Stimulated activated CD4-positive, alpha-beta T cell treated with anti-CD3 and anti-CD28 coated beads, Interleukin-1b, Interleukin-23, amount 100 ng/mL, for 1 hour (primary cell): ENCODE results near the gene ITPR2.

ENCODE experiments used
- DNase-seq, 2 donors: peaks; one replicate each; pipeline ENCODE4 v3.0.0-alpha.2; 2020; ENCODE audit warnings: low read depth in 2 of 2

The ITPR2 gene

DNA sequence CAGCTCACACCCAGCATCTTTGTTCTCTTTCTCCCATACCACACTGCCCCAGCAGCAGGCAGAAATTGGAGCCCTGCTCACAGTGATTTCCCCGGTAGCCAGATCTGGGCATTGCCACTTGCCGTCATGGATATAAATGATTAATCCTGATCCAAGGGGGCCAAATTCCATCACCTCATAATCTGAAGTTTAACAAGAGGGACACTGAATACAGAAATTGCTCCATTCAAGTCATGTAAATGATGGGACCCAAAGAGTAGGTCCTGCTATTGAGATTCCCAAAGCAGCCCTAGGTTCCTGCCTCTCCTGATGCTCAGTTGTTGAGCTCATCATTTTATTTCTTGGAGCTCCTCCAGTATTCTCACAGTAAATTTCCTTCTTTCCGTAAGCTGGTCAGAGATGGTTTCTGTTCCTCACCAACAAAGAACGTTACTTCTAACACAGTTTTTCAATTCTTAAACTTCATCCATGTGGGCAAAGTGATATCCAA is 11.7 kb downstream of the ITPR2 start:
- DNase-seq: no peak

DNA sequence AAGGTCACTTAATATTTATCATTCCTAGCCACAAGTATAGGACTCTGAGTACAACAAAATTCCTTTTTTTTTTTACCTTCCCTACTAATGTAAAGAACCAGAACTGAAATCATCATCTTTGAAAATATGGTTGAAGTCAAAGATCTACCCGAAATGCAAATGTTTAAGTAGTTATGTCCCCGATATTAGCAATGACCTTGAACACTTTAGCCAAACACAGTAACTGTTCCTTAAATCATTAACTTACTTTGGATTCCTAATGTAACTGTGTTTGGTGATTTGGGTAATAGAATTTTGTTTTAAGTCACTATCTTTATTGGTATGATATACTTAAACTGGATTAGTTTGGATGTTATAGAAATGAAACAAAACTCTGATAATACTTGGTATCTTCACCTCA is 14.4 kb downstream of the ITPR2 start:
- DNase-seq: no peak

DNA sequence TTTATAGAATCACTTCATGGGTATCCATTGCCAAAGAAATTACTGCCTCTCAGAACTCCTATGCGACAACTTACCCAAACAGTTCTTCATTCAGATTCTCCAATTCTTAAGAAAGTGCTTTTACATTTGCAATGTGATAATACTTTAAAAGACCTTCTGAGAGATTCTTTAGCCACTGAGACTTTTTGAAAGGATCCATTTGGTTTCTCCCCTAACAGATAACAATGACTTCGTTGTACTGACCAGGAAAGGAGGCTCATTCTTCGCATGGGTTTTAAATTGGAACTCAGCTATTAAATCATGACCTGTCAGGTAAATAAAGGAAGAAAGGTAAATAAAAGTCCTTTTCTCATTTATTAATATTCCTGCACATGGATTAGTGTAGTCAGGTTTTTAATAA is 14.8 kb downstream of the ITPR2 start:
- no peak for DNase-seq

DNA sequence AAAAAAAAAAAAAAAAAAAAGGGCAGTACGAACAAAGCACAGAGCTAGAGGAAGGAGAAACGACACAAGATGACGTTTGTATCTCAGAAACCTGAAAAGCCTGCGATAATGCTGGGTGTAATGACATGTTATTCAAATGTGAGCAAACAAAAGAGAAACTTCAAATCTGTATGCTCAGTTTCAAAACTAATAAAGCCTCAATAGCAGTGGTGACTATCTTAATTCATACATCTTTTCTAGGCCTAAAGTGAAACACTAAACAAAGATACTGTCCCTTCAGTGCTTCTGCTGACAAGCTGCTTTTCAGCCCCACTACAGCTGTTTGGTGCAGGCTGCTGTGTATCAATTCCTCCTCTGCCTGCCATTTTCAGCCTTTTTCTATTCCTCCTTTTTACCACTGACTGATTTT is 15.8 kb downstream of the ITPR2 start:
- DNase-seq: no peak

DNA sequence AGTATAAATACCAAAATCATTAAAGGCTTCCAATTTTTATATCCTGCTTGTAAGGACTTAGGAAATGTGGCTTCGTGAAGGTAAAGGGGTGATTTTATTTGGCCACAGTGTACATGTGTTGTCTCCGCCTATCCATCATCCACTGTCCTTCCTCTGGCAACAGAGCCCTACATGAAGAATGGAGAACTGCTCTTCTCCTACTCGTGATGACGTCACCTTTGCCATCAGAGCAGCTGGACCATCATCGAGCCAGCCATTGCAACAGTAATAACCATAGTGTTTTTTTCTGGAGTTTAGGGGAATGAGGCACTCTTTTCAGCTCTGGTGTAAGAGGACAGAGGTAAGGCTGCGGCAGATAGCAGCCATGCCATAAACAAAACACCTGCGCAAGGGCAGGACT is 19.2 kb downstream of the ITPR2 start:
- no peak for DNase-seq

DNA sequence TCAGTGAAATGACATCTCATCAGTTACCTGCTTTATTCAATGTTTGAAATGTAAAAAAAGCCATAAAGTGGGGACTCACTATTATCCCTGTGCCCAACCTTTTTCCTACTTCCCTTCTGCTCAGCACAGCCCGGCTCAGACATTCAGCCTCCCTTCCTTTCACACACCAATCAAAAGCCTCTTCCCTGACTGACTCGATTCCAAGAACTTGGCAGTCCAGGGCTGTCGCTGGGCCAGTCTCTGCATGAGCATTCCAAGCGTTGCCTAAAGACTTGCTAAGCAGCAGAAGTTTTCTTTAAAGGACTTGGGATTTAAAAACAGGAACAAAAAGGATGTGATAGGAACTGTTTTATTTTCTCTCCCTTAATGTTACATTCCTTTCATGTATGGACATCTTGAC is 22.7 kb downstream of the ITPR2 start:
- DNase-seq: no peak

DNA sequence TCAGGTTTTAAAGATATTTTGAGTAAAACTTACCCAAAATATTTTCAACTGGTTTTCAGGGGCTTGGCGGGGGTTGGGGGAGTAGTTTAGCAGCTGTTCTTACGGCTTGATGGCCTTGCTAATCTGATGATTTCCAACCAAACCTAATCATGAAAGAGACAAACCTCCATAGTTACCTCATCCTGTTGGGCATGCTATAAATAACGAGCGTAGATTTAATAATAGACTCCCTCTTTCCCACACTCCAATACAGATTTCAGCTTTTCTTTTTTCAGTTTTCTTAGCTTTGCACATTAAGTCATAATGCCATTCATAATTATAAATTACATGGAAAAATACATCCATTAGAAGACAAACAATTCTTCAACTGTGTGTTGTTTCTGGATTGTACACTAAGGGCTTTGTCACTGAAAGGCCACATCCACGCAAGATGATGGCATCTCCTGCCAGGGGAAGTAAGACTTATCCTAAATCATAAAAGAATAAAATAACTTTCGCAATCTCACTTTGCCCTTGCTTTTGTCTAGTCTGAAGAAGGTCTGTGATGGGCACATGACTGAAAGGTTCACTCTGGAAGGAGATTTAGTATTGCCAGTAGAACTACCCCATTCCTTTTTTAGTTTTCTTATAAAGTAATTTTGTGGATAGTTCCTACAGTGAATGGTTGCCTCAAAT is 23.2 kb downstream of the ITPR2 start:
- DNase-seq: no peak

DNA sequence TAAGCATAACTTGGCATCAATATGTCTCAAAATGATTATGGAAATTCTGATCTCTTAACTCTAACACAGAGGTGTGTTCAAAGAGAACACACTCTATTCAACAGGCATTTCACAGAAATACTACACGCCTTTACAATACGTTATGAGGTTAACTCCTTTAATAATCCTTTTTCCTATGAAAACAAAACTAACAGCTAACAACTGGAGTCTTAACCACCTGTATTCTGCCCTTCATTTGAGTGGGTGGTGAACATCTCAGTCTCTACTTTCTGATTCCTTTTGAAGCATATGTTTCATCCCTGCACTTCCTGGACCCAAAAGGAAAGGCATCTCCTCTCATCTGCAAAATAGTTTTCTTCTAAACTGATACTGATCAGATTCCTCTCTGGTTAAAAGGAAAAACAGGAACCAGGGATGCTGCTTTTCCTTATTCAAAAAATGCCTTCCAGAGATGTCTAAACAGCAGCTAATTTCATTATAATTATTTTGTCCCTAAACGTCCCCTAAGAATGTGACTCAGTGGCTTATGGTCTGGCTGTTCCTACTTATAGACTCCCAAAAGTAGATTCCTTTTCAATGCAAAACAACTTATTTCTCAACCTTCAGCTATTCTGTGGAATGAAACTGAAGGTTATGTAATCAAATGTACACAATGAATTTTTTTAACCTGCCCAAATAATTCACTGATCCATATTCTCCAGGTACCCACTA is 24.1 kb downstream of the ITPR2 start:
- no peak for DNase-seq

DNA sequence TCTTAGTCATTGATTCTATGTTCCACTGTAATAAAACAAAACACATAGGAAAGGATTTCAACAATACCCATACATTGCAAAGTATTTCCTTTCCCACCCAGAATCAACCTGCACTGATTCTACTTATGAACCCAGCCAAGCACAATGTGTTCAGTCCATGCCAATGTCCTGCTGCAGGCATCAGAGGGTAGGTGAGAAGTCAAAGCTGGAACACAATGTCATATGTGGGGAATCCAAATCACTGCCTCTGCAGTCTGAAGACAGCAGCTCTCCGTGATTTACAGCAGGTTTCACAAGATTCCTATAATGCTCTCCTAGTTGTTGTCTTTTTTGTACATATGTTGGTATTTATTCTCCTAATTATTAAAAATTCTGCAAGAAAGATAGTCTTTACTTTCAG is 25.7 kb downstream of the ITPR2 start:
- DNase-seq: no peak

DNA sequence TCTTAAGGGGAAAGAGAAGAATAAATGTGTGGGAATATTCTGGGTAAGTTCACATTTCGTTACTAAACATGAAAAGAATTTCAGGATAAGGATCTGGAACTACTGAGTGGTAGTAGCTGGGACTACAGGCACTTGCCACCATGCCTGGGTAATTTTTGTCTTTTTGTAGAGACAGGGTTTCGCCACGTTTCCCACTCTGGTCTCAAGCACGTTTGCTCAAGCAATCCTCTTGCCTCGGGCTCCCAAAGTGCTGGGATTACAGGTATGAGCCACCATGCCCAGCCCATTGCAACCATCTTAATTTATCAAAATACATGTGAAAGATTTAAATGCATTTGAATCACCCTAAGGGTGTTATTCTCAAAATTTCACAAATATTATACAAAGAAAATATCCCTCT is 26.4 kb downstream of the ITPR2 start:
- DNase-seq: no peak

DNA sequence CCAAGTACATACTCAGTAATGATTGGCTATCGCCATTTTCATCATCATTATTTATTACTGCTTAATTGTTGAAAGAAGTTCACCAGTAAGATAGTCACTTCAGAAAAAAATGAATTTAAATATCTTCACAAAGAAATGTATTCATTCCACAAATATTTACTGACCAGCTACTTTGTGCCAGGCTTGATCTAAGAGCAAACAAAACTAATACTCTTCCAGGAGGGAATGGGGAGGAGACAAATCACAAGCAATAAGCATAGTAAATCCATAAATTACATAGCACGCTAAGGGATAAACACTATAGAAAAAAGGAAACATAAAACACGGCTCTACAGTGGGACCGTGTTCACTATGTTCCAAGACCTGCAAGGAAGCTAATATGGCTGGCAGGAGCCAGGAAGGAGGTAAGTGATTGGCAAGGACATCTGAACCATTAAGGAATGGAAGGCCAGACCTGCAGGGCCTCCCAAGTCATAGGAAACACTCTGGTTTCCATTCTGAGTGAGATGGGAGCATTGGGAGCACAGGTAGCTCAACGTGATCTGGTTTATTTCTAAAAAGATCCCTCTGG is 27.5 kb downstream of the ITPR2 start:
- DNase-seq: no peak

DNA sequence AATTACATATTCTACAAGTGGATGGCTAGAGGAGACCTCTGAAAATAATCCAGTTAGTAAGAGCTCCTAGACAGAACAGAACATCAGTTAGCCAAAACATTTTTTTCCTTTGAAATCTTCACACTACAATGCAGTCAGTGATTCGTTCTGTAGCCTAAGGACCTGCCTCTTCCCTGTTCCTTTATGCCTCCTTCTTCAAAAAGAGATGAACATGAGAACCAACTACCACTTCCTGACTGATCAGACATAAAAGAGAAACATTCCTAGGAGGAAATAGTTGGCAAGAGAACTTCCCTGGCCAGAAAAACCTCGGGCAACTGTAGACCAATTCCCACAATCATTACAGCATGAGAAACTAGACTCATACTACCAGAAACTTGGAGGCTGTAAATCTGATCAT is 29.4 kb downstream of the ITPR2 start:
- no peak for DNase-seq

DNA sequence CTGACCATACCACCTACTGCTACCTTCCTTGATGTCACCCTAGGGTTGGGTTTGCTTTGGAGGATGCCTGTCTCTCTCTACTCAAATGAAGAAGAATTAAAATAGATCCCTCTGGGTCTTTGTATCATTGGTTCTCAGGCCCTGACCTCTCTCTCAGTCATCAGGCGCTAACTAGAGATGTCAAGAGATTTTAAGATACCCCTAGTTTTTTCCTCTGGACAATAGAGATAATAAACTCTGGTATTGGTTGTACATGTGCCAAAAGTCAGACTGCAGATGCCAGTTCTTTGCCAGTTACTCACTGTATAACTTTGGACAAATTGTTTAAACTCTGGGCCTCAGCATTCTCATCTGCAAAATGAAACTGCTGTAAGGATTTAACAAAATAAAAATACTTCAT is 31.5 kb downstream of the ITPR2 start:
- no peak for DNase-seq

DNA sequence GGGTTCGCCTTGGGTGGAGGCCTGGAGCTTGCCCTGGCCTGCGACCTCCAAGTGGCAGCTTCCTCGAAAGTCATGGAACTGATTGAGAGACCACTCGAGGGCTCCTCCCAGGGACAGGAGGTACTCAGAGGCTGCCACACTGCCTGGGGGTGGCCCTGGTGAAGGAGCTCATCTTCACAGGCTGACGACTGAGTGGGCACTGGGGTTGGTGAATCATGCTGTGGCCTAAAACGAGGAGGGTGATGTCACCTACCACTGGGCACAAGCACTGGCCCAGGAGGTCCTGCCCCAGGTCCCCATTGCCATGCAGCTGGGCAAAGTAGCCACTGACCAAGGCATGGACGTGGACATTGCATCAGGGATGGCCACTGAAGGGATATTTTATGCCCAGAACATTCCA is 32.1 kb downstream of the ITPR2 start:
- DNase-seq: no peak

DNA sequence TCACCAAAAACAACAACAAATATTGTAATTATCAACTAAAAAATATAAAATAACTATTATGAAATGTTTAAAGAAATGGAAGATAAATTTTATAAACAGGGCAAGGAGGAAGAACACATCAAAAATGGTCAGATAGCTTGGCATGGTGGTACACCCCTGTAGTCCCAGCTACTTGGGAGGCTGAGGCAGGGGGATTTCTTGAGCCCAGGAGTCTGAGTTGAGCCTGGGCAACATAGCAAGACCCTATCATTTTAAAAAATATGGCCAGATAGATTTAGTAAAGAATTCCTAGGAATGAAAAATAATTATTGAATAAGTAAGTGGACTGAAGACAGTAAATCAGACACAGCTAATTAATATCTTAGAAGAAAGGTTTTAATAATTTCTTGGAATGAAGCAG is 32.6 kb downstream of the ITPR2 start:
- no peak for DNase-seq

DNA sequence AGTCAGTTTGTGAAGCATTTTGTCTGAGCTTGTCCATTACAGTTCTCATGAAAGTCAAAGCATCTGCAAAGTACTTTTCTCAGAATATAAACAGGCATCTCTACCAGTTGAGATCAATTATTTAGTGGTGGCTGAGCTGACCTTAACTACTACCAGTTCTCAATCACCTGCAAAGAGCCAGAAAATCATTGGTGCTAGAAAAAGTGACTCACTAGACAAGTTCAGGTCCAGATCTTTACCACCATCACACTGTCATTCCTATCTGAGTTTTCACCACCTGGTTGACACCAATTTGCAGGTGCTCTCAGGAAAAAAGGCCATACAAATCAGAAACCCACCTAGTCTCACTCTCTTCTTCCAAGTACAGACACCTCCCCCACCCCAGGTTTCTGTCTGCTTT is 33.3 kb downstream of the ITPR2 start:
- DNase-seq: no peak

DNA sequence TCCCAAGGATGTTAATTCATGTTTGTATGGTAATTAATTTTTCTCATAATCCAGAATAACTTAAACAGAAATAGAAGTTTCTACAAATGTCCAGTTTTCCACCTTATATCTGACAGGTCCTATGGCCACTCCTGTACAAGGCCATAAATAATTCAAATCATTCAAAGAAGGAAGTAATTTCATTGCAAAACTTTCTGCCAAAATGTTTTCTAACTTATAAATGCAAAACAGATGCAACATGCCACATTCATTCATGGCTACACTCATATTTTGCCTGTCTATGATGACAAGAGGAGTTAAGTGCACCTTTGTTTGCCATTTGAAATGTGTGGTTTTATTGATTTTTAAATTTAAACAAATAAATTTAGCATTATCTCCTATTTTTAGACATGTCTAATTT is 34.4 kb downstream of the ITPR2 start:
- DNase-seq: no peak

DNA sequence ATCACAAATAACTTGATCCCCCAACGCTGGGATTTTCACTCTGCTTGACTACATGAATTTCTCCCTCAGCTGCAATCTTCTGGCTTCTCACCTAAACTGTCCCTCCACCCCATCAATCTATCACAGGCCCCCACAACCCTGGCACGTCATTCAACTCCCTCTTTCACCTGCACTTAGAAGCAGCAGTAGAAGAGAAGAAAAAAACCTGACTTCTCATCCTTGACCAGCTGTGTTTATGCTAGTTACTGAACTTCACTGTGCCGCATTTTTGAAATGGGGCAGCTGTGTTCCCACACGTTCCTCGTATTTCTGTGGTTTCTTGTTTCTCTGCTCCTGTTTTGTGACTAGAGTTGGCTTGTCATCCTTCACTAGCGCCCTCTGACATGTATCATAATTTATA is 35.0 kb downstream of the ITPR2 start:
- DNase-seq: no peak

DNA sequence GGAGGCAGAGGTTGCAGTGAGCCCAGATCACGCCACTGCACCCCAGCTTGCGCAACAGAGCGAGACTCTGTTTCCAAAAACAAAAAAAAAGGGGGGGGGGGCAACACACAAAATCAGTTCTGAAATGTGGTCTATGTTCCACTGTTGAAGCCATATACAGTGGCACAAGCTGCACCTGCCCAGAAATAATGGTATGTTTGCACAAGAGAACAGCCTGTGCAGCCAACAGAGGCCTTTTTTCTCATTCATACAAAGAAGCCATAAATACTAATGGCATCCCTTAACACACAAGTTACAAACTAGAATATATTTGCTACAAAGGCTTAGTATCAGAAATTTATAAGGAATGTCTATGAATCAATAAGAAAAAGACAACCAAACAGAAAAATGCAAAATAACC is 37.1 kb downstream of the ITPR2 start:
- DNase-seq: no peak

DNA sequence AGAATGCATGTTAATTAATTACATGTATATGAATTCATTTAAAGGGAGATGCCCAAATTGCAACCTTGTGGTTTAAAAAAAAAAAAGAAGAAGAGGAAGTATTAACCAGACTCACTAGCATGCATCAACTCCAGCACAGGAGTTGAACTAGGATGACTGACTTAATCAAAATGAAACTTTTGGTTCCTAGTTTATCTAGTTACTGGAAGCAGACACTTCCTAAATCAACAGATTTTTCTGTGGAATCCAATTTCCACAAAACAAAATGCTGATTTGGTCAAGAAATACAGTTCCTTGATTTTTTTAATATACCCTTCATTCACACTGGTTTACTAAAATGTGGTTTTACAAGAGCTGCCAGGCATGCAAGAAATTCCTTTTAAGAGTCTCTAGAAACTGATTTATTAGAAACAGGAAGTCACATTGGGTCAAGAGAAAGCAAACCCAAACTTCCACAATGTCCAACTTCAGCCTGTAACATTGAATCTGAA is 41.6 kb downstream of the ITPR2 start:
- no peak for DNase-seq

DNA sequence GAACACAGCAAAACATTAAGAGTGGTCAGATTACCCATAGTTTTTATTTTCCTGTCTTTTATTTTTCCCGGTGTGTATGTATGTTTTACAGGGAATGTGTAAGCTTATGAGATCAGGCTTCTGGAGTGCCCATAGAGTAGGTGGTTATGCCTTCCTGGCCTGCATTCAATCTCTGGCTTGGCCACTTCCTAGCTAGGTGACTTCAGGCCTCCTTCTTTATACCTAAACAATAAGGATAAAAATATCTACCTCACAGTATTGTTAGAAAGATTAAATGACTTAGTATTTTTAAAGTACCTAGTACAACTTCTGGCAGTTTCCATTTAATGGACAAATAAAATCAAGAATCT is 42.4 kb downstream of the ITPR2 start:
- DNase-seq: no peak

DNA sequence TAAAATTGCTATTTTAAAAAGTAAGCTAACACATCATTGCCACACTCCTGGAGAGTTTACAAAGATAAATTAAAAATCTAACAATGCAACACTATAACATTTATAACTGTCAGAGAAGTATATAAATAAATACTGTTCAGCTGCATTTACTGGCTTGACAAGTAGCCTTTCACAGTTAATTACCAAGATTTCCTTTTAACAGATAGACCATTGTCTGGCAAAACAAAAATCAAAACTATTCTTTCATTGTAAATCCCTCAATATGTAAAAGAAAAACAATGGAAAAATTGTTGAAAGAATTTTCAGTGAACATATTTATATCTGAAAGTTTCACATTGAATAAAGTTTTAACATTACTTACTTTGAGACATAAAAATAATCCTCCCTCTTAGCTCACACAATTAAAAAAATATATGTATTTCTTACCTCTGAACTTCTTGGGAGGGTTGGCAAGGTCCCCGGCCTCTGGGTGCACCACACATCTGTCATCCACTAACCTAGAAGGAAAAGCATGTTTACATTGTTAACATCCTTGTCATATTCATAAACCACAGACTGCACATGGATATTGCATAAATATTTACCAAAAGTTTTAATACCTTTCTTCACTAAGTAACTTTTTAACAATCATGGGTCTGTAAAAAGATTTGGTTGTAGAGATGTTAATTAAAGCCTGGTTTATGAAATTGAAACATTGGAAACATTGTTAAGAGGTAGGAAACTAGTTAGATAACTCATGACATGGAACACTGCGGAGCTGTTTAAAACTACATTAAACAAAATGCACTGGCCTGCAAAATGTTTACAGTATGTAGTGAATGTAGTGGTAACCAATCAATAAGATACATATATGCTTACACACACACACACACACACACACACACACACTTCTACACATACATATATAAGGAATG is 43.0 kb downstream of the ITPR2 start:
- DNase-seq: no peak
